ENCODE results near the gene PIEZO2. TPM values are rescaled to one million over a fixed set of nuclear protein-coding genes. Genes with fewer than 3 reads are reported as not detected.

PIEZO2 gene
- total RNA-seq, 6 experiments from 2014 or later: not detected

GRCh38 chr18:11112286-11112685, 37.1 kb downstream of the PIEZO2 start:
- Mint-ChIP-seq H3K27ac (no peak overlapping the region), H3K36me3 (ENCODE audit: low read depth) (no peaks in the 10 kb centered on the region), H3K4me3 (no peak overlapping the region), H3K27me3 (ENCODE audit: insufficient read depth) (peaks cover 1% of the 10 kb centered on the region), H3K9me3 (no peaks in the 10 kb centered on the region), H3K4me1 (ENCODE audit: low read depth) (peaks cover 9% of the 10 kb centered on the region)
- no peak for DNase-seq
- no peak for TF ChIP-seq CTCF (IDR thresholded peaks at IDR 0.05)

- Mint-ChIP-seq H3K27me3 (ENCODE audit: insufficient read depth) (no peaks in the 10 kb centered on the region; the same call in 1 of the 2 replicates), H3K9me3 (no peaks in the 10 kb centered on the region), H3K36me3 (ENCODE audit: low read depth) (no peaks in the 10 kb centered on the region), H3K4me1 (ENCODE audit: low read depth) (peaks cover 9% of the 10 kb centered on the region), H3K27ac (no peak overlapping the region), H3K4me3 (no peak overlapping the region)
- no peak for DNase-seq
- no peak for TF ChIP-seq CTCF (IDR thresholded peaks at IDR 0.05)
These were observed 38.9 kb downstream of the PIEZO2 start for GRCh38 chr18:11110509-11110908.

DNA sequence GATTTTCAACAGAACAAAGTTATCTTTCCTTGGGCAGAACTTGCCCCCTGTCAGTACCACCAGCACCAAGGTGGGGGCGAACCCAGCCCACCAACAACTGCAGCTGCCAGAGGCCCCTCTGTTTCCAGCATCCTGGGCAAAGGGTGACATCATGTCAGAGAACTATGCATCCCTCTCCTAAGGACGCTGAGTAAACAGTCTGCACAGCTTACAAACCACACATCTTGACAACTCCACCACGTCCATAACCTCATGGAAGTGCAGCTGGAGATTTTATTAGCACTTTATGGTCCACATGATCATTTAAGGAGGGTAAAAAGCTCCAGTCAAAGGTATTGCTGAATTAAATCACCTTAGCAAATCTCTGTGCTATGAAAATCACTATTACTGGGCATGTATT, 40.4 kb downstream of the PIEZO2 start:
- no peak for TF ChIP-seq CTCF (IDR thresholded peaks at IDR 0.05)
- H3K9me3 Mint-ChIP-seq: no peaks in the 10 kb centered on the region
- no peak for DNase-seq
- no peak overlapping the region for H3K4me3 Mint-ChIP-seq
- no peaks in the 10 kb centered on the region for H3K4me1 Mint-ChIP-seq (ENCODE audit: low read depth)
- H3K36me3 Mint-ChIP-seq (ENCODE audit: low read depth): no peaks in the 10 kb centered on the region
- no peaks in the 10 kb centered on the region for H3K27me3 Mint-ChIP-seq (ENCODE audit: insufficient read depth)
- no peak overlapping the region for H3K27ac Mint-ChIP-seq

GRCh38 chr18:11106894-11107293, 42.5 kb downstream of the PIEZO2 start:
- Mint-ChIP-seq H3K27ac (no peak overlapping the region), H3K9me3 (no peaks in the 10 kb centered on the region), H3K36me3 (ENCODE audit: low read depth) (no peaks in the 10 kb centered on the region), H3K4me1 (ENCODE audit: low read depth) (no peaks in the 10 kb centered on the region), H3K4me3 (no peak overlapping the region), H3K27me3 (ENCODE audit: insufficient read depth) (peaks cover 3% of the 10 kb centered on the region; the same call in 1 of the 2 replicates)
- TF ChIP-seq CTCF (IDR thresholded peaks at IDR 0.05): no peak
- no peak for DNase-seq

- H3K4me1 Mint-ChIP-seq (ENCODE audit: low read depth): no peaks in the 10 kb centered on the region
- TF ChIP-seq CTCF (IDR thresholded peaks at IDR 0.05): no peak
- peaks cover 3% of the 10 kb centered on the region; the same call in 1 of the 2 replicates for H3K27me3 Mint-ChIP-seq (ENCODE audit: insufficient read depth)
- H3K36me3 Mint-ChIP-seq (ENCODE audit: low read depth): no peaks in the 10 kb centered on the region
- H3K27ac Mint-ChIP-seq: no peak overlapping the region
- no peaks in the 10 kb centered on the region for H3K9me3 Mint-ChIP-seq
- H3K4me3 Mint-ChIP-seq: no peak overlapping the region
- no peak for DNase-seq
These were observed 43.9 kb downstream of the PIEZO2 start for GRCh38 chr18:11105463-11105862.

DNA sequence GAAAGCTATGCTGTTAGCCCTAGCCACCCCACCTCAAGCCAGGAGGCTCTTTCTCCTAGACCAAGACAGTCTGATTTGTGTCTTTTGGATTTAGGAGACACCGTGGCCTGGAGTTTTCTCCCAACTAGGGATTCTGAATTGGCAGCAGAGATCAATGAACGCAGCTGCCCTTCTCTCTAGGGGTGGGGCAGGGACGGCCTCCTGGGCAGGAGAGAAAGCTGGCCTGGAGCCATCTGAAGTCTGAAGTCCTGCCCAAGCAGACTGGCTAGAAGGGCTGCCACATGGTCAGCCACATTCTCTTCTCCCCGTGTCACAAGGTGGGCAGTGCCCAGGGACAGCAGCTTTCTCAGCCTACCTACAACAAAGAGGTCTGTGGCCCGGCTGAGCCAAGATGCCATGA, 45.1 kb downstream of the PIEZO2 start:
- no peak for TF ChIP-seq CTCF (IDR thresholded peaks at IDR 0.05)

More for the DNA sequence above, 45.1 kb downstream of the PIEZO2 start:
- peaks cover 3% of the 10 kb centered on the region; the same call in 1 of the 2 replicates for H3K27me3 Mint-ChIP-seq (ENCODE audit: insufficient read depth)
- H3K9me3 Mint-ChIP-seq: no peaks in the 10 kb centered on the region
- DNase-seq: no peak
- H3K4me1 Mint-ChIP-seq (ENCODE audit: low read depth): no peaks in the 10 kb centered on the region
- no peaks in the 10 kb centered on the region for H3K36me3 Mint-ChIP-seq (ENCODE audit: low read depth)
- no peak overlapping the region for H3K27ac Mint-ChIP-seq
- H3K4me3 Mint-ChIP-seq: no peak overlapping the region

Data from HFFc6 (cell line).